ENCODE measurements around the gene NFIL3.

The NFIL3 gene

DNA sequence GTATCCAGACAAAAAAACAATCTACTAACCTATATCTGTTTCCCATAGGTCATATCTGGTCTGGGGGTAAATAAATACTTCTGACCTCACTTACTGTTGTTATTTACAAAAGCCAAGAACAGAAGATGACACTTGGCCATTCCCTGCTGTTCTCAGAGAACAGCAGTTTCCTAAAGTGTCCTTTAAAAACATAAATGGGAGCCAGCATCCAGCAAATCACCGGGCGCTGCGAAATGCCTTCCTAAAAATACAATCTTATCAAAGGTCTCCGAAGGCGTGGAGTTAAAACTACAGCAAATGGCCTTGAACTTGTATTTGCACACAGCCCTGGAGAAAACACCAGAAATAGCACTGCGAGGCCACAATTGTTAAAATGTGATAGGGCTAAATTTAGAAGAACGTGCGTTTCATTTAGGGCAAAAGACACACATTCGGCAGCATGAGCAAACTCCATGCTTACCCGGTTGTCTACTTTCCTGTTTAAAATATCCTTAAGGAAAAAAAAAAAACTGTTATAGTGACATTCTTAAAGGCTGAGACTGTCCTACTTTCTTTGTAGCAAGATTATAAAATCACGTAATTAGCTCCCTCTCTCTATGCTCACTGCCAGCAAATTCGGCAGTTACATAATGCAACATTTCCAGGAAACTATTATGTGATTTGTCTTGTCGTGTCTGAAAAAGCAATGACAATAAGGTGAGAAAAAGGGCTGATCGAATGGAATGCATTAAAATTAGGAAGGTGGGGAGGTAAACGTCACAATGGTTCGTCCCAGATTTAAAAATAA is 1.5 kb downstream of the NFIL3 start:
- DNase-seq (ENCODE audit: low spot score), result peak; percentile 43

GRCh38 chr9:91421128-91421765 is 2.4 kb downstream of the NFIL3 start:
- peak; percentile 33 for DNase-seq (ENCODE audit: low spot score)

DNA sequence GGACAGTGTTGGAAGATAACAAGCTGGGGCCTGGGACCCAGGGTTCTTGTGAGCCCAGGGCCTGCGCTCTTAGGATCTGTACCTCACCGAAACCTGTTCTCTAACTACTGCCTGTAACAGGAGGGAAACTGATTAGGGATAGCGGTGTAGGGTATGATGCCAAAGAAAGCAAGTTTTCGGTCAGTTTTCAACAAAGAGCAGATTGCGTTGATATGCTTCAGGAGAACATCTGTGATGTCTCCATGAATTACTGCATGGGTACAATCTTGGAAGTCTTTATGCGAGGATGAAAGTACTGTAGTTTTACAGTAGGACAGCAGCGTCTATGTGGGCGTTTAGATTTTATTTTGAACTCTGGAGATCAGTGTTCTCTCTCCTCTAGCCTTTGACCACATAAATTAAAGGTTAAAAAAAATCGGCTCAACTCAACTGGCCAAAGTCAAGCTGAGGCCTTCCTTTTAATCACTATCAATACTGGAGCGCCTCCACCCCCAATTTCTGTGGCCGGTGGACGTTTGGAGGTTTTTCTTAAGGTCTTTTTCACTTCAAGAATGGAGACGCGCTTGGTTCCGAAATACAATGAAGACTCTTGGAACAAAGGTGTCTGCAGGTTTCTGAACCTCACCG is 3.0 kb downstream of the NFIL3 start:
- no peak for DNase-seq (ENCODE audit: low spot score)

DNA sequence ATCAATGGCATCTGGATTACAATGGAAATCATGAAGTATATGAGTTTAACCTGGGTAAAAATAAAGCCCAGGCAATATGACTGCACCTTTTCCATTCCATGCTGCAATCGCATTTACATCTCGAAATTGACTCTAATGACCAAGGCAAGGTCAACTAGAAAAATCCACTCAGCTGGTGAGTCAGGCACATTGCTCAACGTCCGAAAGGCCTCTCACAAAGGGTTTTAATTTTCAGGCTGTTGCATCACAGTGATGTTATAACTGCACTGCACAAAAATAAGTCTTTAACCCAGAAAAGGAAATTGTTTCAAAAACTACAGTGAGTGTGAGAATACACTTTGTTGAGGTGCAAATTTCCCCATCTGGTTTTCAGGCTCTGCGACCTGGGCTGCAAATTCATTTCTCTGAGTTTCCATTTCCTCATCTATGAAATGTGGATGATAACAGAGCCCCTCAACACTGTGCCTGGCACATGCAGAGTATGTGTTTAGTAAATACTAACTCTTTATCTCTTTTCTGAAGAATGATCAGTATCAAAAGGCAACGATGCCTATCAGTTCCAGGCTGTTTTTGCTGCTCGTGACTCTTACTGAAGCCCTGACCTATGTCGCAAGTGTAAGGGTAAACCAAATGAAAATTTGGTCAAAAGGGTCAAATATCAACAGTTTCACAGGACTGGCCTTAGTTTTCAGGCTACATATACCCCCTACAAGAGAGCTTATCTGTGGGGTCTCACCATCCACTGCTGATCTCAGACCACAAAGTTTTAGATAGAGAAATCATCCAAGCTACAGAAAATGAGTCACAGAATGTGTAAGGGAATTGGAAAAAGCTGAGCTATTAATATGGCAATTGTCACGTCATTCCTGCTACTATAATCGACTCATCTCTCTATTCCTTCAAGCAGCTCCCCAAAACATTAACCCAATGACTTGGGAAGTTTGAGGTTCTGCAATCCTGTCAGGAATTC is 4.1 kb downstream of the NFIL3 start:
- DNase-seq (ENCODE audit: low spot score), result peak; percentile 84

- DNase-seq (ENCODE audit: low spot score), result no peak
Measured at GRCh38 chr9:91418215-91418610, 5.4 kb downstream of the NFIL3 start.

GRCh38 chr9:91417602-91418214 is 5.9 kb downstream of the NFIL3 start:
- no peak for DNase-seq (ENCODE audit: low spot score)

DNA sequence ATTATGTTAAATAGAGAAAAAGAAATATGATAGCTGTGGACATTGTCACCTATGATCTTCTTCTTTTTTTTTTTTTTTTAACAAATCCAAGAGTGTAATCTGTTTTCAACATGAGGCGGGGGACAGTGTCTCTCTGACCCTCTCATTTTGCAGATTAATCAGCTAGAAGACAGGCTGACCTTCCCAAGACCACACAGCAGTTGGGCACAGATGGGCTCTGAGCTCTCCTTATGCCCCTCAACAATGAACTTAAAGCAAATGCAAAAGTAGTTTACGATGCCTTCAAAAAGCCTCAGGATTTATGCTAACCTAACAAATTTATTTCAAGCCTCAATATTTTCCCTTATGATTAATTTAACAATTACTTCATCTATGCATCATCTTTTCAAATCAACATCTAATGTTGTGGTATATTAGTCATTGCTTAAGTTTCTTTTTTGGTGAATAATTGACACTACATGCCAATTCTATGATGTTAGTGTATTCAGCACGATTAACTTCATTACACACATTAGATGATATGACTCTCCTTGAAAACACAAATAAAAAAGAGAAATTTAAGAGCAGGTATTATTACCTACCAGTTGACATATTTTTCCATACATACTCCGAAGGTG is 7.4 kb downstream of the NFIL3 start:
- DNase-seq (ENCODE audit: low spot score), result peak; percentile 85

DNA sequence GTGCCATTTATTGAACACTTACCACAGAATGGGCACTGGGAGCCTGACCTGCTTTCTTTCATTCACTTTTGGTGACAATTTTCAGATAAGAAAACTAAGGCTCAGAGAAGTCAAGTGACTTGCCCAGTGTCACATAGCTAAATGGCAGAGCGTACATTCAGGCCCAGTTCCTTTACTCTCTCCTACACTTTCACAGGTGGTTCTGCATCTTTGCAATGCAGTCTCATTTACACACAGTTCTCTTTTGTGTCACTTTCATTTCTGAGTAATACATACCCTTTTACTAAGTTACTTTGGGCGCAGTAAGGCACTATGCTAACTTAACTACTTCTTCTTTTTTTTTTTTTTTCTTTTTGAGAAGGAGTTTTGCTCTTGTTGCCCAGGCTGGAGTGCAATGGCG is 8.3 kb downstream of the NFIL3 start:
- DNase-seq (ENCODE audit: low spot score), result no peak

DNA sequence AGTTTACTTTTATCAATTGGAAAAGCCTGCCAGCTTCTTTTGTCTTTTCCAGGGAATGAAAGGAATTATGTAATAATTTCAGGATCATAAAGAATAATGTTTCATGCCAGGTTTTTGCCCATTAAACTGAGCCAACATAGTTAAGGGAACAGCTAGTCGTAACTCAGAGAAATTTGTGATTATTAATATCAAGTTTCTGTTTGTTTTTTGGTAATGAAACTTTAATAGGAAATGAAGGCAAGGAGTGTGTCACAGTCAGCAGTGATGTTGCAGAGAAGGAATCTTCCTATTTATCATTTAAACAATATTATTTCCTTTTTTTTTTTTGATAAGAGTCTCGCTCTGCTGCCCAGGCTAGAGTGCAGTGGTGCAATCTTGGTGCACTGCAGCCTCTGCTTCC is 10.7 kb downstream of the NFIL3 start:
- no peak for DNase-seq (ENCODE audit: low spot score)

DNA sequence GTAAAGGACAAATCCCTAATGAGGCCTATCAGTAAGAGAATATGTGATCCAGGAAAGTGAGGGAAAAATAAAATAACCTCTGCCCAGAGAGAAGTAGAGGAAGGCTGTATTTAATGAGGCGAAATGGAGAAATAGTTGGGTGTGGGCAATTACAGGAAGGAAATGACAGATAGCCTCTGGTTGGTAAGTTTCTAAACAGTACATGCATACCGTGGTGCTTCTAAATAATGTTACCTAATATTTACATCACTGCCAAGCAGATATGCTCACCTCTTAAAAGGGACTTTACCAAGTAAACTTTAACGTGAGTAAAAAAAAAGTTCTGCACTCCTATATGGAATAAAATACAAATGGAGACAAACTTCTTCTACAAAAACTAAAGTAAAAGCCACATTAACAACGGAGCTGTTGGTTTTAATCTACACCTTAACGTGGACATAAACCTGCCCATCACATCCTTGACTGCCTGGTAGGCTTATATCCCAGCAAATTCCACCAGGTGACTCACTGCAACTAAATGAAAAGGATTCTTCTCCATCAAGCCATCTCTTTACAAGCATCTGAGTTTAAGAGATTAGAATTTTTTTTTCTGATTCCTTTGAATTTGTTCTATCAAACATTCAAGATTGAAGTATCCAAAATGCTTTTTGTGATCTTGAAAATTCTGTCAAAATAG is 12.4 kb downstream of the NFIL3 start:
- peak; percentile 46 for DNase-seq (ENCODE audit: low spot score)

- no peak for DNase-seq (ENCODE audit: low spot score)
Measured at GRCh38 chr9:91410161-91410560, 13.5 kb downstream of the NFIL3 start.

DNA sequence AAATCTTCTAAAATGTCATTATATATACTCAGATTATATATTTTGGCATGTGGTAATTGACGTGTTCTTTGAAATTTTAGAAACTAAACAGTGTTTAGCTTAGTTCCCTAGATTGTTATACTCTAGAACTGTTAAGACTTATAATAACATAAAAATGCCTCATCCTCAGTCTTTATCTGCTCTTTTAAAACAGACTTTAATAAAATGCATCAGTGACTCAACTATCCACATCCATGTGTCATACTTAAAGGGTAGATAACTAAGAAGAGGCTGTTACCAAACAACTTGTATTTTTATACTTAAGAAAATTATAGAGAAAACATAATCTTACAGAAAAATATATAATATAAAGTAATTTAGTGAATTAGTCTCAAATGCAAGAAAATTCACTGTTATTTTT is 15.2 kb downstream of the NFIL3 start:
- DNase-seq (ENCODE audit: low spot score), result no peak

- no peak for DNase-seq (ENCODE audit: low spot score)
Measured at GRCh38 chr9:91407580-91408318, 15.9 kb downstream of the NFIL3 start.

- DNase-seq (ENCODE audit: low spot score), result no peak
Measured at GRCh38 chr9:91405343-91406077, 18.1 kb downstream of the NFIL3 start.

DNA sequence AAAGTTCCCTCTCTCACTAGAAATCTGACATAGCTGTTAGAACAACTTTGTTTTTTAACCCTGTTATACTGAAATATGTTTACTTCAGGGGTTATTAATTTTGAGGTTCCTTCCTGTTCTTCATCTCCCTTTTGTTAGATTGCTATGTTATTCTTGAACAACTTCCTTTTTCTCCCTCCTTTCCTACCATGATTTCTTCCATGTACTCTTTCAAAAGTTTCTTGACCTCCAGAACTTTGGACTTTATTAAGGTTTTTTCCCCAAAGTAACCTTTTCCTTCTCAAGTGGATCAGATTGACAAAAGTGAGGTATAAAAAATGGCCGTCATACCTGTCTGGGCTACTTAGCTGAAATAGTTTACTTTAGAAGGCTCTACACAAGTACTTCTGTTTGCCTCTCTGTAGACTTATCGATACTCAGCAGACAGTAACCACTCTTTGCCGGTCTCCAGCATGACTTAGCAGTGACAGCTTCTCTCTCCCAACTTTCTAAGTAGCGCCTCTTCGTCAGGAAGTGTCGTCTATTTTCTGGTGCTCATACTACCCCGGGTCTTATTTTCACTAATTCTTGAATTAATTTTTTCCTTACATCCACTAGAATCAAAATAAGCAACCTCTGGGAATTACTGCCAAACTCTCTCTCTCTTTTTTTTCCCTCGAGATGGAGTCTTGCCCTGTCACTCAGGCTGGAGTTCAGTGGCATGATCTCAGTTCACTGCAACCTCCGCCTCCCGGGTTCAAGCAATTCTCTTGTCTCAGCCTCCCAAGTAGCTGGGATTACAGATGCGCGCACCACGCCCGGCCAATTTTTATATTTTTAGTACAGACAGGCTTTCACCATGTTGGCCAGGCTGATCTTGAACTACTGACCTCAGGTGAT is 19.7 kb downstream of the NFIL3 start:
- DNase-seq (ENCODE audit: low spot score), result no peak

- no peak for DNase-seq (ENCODE audit: low spot score)
Measured at GRCh38 chr9:91398926-91399325, 24.7 kb downstream of the NFIL3 start.

GRCh38 chr9:91395553-91396471 is 27.8 kb downstream of the NFIL3 start:
- peak; percentile 16 for DNase-seq (ENCODE audit: low spot score)

All from kidney tubule cell (primary cell).